Endothelial cell of umbilical vein (primary cell): ENCODE results near the gene CFD. TPM values are rescaled to one million over a fixed set of nuclear protein-coding genes. Genes with fewer than 3 reads are reported as not detected.

Source experiments
- BruUV-seq: library from RNA; stranded (reverse); fragments of 400-500 nt; replicated peaks from 2 replicates; lab custom pipeline; 2021; lab: Mats Ljungman, UMichigan
- CTCF ChIA-PET: fragments of 300-600, 350-600 bp; sonication (Branson Sonifier 250); formaldehyde crosslinking; loops from one replicate; lab custom pipeline; 2021; ENCODE audit warnings: antibody characterized with exemption, inconsistent platforms; lab: Charles Lee
- POLR2A ChIA-PET: fragments of 300-600, 350-600 bp; sonication (Branson Sonifier 250); formaldehyde crosslinking; loops from one replicate; lab custom pipeline; 2021; ENCODE audit warnings: antibody characterized with exemption, inconsistent platforms; lab: Charles Lee
- DNase-seq: peaks from one replicate; pipeline ENCODE4 v3.0.0-alpha.2; 2011; ENCODE audit warnings: low read depth, low spot score
- FAIRE-seq: peaks from 2 replicates; lab custom pipeline; 2011; peaks lifted over from hg19 to GRCh38; lab: Jason Lieb, UNC
- H2AFZ ChIP-seq: 2 replicates; pipeline ENCODE4 v1.6.0; 2012; ENCODE audit warnings: low read depth, low read length, control low read depth, inconsistent platforms
- H3K27ac ChIP-seq: 2 replicates; pipeline ENCODE4 v1.5.1; 2011; ENCODE audit warnings: low read depth, mild to moderate bottlenecking, control low read depth, low read length, moderate library complexity; ENCODE audit not compliant: insufficient read depth
- H3K27me3 ChIP-seq, 2 experiments: 2 replicates each; pipeline versions ENCODE4 v1.6.0 to v1.6.1; 2011; ENCODE audit warnings: low read length in 2 of 2, mixed read lengths in 1 of 2; ENCODE audit not compliant: control insufficient read depth in 2 of 2, insufficient read depth in 2 of 2
- H3K36me3 ChIP-seq, 2 experiments: 2 replicates in 1 of 2; 3 replicates in 1 of 2; pipeline ENCODE4 v1.5.1; 2011; ENCODE audit warnings: low read length in 2 of 2, mild to moderate bottlenecking in 1 of 2, moderate library complexity in 1 of 2; ENCODE audit not compliant: control insufficient read depth in 2 of 2, insufficient read depth in 2 of 2; ENCODE audit errors: extremely low read depth in 1 of 2
- H3K4me1 ChIP-seq: 3 replicates; pipeline ENCODE4 v1.5.1; 2011; ENCODE audit warnings: mild to moderate bottlenecking, low read length; ENCODE audit not compliant: control insufficient read depth, insufficient read depth; ENCODE audit errors: extremely low read depth
- H3K4me2 ChIP-seq: 2 replicates; pipeline ENCODE4 v1.6.1; 2011; ENCODE audit warnings: low read length, control low read depth, mixed read lengths; ENCODE audit not compliant: insufficient read depth
- H3K4me3 ChIP-seq, 3 experiments: fragments of 200-600 bp in 1 of 3; sonication (generic), shearing (Covaris generic) in 1 of 3; replicated peaks in 1 of 3; 2 replicates each; pipeline ENCODE4 v1.5.1; 2011 to 2016; ENCODE audit warnings: control low read depth in 3 of 3, low read length in 3 of 3, mild to moderate bottlenecking in 2 of 3, inconsistent platforms in 1 of 3, low read depth in 1 of 3, moderate library complexity in 1 of 3; ENCODE audit not compliant: insufficient read depth in 1 of 3
- H3K79me2 ChIP-seq: 2 replicates; pipeline ENCODE4 v1.6.0; 2012; ENCODE audit warnings: low read length, inconsistent platforms; ENCODE audit not compliant: control insufficient read depth, insufficient read depth
- H3K9ac ChIP-seq: replicated peaks from 2 replicates; pipeline ENCODE3; 2011; ENCODE audit warnings: low read length, control low read depth; ENCODE audit not compliant: insufficient read depth; ENCODE audit errors: extremely low read depth
- H3K9me1 ChIP-seq: replicated peaks from 3 replicates; pipeline ENCODE4 v1.6.0; 2011; ENCODE audit warnings: mild to moderate bottlenecking, low read length; ENCODE audit not compliant: control insufficient read depth, insufficient read depth; ENCODE audit errors: extremely low read depth
- H3K9me3 ChIP-seq: replicated peaks from 2 replicates; pipeline ENCODE4 v1.5.1; 2012; ENCODE audit warnings: low read length, inconsistent platforms; ENCODE audit not compliant: control insufficient read depth, insufficient read depth
- H4K20me1 ChIP-seq: replicated peaks from 2 replicates; pipeline ENCODE3; 2011; ENCODE audit warnings: mild to moderate bottlenecking, low read length; ENCODE audit not compliant: control insufficient read depth, insufficient read depth; ENCODE audit errors: extremely low read depth
- JUN ChIP-seq: IDR thresholded peaks from 2 replicates; pipeline ENCODE4 v1.6.1; 2011; ENCODE audit warnings: borderline replicate concordance, low read depth; ENCODE audit not compliant: insufficient read length, insufficient read depth
- MAX ChIP-seq: IDR thresholded peaks from 2 replicates; pipeline ENCODE4 v1.6.1; 2011; ENCODE audit not compliant: insufficient read depth, insufficient read length
- MYC ChIP-seq: IDR thresholded peaks from one replicate; pipeline ENCODE4 v1.6.1; 2011; ENCODE audit warnings: mild to moderate bottlenecking, low read depth, low read length
- POLR2A ChIP-seq: IDR thresholded peaks from 2 replicates; pipeline ENCODE4 v1.6.1; 2012; ENCODE audit warnings: low read depth, mild to moderate bottlenecking, control low read depth, low read length
- POLR2AphosphoS5 ChIP-seq: IDR thresholded peaks from 2 replicates; pipeline ENCODE4 v1.6.1; 2012; ENCODE audit warnings: low read depth, mild to moderate bottlenecking, control low read depth, low read length, moderate library complexity; ENCODE audit not compliant: insufficient read depth
- dilution Hi-C: fragments of 300-500 bp; cut with MboI; formaldehyde crosslinking; loops from one replicate; pipeline ENCODE4 v1.15.0; 2019; ENCODE audit warnings: low sequenced_read_pairs; ENCODE audit not compliant: extremely low pct_ligation_motif_present
- intact Hi-C: fragments of 100-400 bp; cut with micrococcal nuclease; formaldehyde crosslinking; loops from one replicate; pipeline ENCODE4 v1.10.0; 2022
- polyA plus RNA-seq, 4 experiments: library from polyadenylated mRNA; depleted of rRNA in 3 of 4; stranded (reverse) in 3 of 4; unstranded in 1 of 4; fragments of >200 nt; gene quantifications; 2 replicates each; pipeline versions ENCODE4 v1.2.1 to v1.2.3, GENCODE V29; 2011 to 2012; ENCODE audit warnings: missing spikeins in 1 of 4
- total RNA-seq: library from RNA; stranded (reverse); gene quantifications from 2 replicates; pipeline ENCODE4 v1.2.3, GENCODE V29; 2021

Gene CFD
- total and polyA plus RNA-seq, 2 donors (not counting 3 experiments of a cell fraction or from before 2014, with no cell fraction given), result 0.25 to 0.40 TPM

GRCh38 chr19:898663-899062, 39.2 kb downstream of the CFD start:
- CTCF ChIA-PET, result no interaction called here
- Histone ChIP-seq H3K79me2 (no peaks in the 10 kb centered on the region), H3K9me3 (no peaks in the 10 kb centered on the region), H3K27me3 (no peaks in the 10 kb centered on the region), H3K9ac (no peak overlapping the region), H3K9me1 (no peaks in the 10 kb centered on the region), H3K4me2 (no peak overlapping the region), H3K27ac (no peak overlapping the region), H3K4me3 (no peak overlapping the region), H4K20me1 (no peaks in the 10 kb centered on the region), H2AFZ (no peak overlapping the region), H3K36me3 (peaks cover 0 to 11% of the 10 kb centered on the region in 2 experiments), H3K4me1 (no peaks in the 10 kb centered on the region)
- no peak for FAIRE-seq
- POLR2A ChIA-PET, result no interaction called here
- TF ChIP-seq MAX (no peak), JUN (no peak), MYC (no peak)
- BruUV-seq, result no TSS peak
- no peak for DNase-seq
- dilution Hi-C loops (no loop called here), intact Hi-C loops (no loop called here)

- intact Hi-C loops (no loop called here), dilution Hi-C loops (no loop called here)
- Histone ChIP-seq H3K9me3 (no peaks in the 10 kb centered on the region), H3K27ac (no peak overlapping the region), H2AFZ (no peak overlapping the region), H4K20me1 (no peaks in the 10 kb centered on the region), H3K79me2 (no peaks in the 10 kb centered on the region), H3K36me3 (peaks cover 0 to 11% of the 10 kb centered on the region in 2 experiments), H3K4me1 (no peaks in the 10 kb centered on the region), H3K9ac (no peak overlapping the region), H3K4me2 (no peak overlapping the region), H3K27me3 (no peaks in the 10 kb centered on the region), H3K9me1 (no peaks in the 10 kb centered on the region), H3K4me3 (no peak overlapping the region)
- ChIA-PET POLR2A (no interaction called here), CTCF (interaction anchor here (0.5 kb wide), 1 partner anchor 154 kb away, joined by 3 read pairs; no protein-coding TSS in a partner anchor)
- DNase-seq (no peak), FAIRE-seq (no peak)
- TF ChIP-seq POLR2AphosphoS5, result no peak
- TF ChIP-seq POLR2A, result no peak
- no TSS peak for BruUV-seq
These were observed 40.0 kb downstream of the CFD start for GRCh38 chr19:899336-900042.
